IPS-11a (cell line): ENCODE measurements around the gene TMCO4.

Experiments
- H3K4me3 ChIP-seq: one replicate; pipeline ENCODE4 v1.5.1; 2013; ENCODE audit warnings: low read depth, low read length, control low read depth

TMCO4 gene

DNA sequence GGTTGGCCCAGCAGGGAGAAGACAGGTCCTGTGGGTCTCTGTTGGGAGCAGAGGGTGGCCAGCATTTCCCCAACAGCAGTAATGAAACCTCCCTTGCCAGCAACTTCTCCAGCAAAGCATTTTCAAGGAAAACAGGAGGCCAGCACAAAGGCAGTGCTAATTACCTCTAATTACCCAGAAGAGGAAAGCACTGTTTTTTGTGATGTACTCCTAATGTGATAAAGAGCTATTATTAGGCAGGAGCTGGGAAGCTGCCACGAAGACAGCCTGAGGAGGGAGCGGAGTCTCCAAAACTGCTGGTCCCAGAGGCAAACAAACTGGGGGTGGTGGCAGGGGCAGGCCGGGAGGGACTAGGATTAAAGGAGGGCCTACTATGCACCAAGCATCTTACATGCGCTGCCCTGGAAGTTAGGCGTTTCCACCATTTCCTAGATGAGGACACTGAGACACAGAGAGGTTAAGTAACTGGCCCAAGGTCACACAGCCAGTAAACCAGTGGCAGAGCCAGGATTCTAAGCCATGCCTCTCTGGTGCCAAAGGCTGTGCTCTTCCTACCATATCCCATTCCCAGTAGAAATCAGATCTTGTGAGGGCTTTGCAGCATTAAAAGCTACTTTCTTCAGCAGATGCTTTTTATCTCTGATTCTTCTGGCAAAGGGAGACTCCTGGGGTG, 110.5 kb downstream of the TMCO4 start:
- H3K4me3 ChIP-seq, result no peak overlapping the region

DNA sequence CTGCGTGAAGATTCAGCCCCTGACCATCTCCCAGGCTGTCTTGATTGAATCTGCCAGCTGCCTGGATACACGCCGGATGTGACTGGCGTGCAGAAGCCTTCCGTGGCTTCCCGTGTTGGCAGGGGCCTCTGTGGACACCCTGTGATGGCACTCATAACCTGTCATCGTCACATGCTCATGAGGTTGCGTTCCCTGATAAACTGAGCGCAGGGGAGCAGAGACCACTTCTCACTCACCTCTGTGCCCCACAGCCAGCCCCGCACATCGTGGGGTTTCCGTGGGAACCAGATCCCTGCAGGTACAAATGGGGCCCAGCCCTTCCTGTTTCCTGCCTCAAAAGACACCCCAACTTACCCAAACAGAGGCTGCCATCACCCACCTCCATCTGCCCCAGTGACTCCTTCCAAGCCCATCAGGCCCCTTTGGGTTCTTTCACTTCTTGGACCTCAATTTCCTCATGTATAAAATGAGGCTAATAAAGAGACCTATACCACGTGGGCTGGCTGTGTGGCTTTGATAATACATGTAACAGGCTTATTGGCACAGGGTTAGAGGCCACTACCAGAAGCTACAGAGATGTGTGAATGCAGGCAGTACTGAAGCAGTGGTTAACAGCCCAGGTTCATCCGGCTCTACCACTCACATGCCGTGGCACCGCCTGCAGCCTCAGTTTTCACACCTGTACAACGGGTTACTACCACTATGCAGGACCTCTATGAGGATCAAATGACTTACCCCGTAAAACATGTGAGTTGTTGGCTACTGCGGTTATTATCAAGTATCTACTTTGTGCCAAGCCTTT, 111.5 kb downstream of the TMCO4 start:
- no peak overlapping the region for H3K4me3 ChIP-seq

DNA sequence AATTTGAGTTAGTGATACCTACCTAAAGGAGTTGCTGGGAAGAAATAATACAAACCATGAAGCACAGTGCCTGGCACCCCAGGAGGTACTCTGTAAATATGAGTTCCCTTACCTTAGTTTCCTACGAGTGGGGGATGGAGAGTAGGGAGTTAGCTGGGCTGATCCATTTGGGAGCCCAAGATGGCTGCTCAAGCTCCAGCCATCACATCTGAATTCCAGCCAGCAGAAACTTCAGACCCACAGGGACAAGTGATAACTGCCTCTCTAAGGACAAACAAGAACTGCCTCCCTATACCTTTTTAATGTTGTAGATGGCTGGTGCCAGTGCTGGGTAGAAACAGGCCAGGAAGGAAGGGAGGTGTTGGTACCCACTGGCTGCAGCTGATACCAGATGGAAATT, 112.3 kb downstream of the TMCO4 start:
- no peak overlapping the region for H3K4me3 ChIP-seq

DNA sequence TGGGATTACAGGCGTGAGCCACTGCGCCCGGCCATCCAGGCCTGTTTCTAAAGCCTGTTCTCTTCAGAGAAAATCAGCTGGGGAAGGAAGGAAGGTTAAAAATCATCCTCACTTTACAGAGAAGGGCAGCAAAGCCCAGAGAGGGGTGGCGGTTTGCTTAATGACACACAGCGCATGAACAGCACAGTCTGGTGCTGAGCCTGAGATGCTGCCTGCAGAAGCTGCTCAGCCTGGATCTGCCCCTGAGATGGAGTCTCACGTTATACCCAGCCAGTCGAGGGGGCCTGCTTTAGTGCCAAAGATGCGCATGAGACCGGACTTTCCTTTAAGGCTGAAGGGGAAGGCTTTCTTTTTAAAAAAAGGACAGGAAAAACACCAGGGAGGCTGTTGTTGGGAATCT, 113.7 kb downstream of the TMCO4 start:
- no peak overlapping the region for H3K4me3 ChIP-seq

DNA sequence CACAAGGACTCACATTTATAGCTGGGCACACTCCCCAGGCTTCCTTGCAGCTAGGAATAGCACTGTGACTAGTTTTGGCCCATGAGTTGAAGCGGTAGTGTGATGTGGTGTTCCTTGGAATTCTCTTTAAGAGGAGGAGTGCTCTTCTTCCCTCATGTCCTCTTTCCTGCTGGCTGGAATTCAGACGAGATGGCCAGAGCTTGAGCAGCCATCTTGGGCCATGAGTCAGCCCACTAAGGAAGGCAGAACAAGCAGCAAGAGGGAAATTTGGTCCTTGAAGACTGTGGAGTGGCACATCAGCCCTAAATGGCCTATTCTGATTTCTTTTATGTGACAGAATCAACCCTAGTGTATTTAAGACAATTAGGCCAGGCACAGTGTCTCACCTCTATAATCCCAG, 115.0 kb downstream of the TMCO4 start:
- H3K4me3 ChIP-seq, result no peak overlapping the region

DNA sequence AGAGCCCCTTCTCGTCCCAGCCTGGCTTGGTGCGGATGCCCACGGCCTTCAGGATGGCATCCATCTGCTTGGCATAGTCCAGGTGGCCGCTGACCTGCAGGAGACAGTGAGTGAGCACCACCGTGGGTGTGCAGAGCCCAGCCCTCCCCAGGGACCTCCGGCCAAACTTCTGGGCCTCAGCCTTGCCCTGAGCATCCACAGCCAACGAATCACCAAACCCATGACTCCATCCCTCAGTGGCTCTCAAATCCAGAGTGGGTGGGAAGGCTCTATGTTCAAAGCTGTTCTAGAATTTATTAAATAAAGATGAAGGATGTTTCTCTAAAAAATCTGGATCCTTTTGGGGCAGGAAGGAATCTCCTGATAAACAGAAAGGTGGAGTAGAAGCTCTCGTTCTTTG, 116.4 kb downstream of the TMCO4 start:
- H3K4me3 ChIP-seq, result no peak overlapping the region

DNA sequence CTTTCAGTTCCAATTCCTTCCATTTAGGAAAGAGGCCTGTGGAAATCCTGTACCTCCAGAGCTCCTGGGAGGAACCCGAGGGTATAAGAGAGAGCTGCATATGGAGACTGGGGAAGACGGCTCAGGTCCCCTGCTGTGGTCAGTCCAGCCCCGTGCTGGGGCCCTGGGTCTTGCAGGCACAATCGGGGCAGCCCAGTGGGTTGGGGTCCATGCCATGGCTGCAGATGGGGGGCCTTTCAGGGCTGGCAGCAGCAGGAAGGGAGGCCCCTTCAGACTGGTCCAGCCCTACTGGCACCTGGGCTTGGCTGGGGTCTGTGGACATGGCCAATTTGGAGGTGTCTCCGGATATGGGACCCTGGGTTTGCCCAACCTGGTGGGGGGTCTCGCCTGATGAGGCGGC, 116.8 kb downstream of the TMCO4 start:
- no peak overlapping the region for H3K4me3 ChIP-seq

DNA sequence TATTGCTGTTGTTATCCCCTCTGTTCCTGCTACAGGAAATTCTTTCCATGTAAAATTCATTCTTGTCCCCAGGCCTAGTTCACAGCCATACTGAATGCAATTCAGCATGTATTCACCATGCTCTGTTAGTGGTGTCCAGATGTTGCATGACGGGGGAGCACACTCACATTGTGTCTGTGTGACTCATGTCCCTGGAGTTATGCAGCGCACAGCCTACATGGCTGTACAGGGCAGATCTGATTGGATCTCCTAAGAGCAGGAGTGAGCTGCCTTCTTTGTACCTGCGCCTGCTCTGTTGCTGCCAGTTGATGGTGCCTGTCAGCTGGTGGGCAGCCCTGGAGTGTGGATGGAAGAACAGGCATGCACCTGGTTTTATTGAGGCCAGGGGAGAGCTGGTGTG, 117.5 kb downstream of the TMCO4 start:
- H3K4me3 ChIP-seq, result no peak overlapping the region

DNA sequence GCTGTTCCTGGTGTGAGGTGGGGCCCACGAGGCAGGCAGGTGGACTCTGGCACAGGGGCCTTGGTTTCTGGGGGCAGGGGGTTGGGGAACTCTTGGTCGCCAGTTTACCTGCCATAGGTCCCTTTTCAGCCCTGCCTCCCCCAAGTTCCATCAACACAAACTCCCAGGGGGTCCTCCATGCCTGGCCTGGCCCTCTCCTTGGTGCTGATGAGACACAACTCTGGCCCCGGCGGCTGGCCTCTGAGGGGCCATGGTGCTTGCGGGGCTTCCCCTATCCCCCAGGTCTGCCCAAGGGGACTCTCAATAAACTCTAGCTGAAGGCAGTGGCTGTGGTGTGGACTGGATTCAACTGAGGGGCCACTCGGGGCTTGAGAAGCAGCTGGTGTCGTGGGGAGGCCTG, 119.1 kb downstream of the TMCO4 start:
- H3K4me3 ChIP-seq, result no peak overlapping the region

DNA sequence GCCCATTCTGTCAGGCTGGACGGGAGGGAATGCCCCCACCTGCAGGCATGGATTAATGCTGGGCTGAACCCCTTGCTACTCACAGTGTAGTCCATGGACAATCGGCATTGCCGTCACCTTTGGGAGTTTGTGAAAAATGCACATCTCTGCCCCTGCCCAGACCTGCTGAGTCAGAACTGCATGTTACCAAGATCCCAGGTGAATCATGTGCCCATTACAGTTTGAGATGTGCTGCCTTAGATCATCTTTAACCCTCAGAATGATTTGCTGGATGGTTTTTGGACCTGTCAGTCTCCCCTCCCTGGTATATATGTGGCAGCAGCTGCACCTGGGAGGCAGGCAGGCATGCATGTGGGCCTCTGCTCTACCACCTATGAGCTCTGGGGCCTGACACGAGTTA, 120.0 kb downstream of the TMCO4 start:
- no peak overlapping the region for H3K4me3 ChIP-seq

DNA sequence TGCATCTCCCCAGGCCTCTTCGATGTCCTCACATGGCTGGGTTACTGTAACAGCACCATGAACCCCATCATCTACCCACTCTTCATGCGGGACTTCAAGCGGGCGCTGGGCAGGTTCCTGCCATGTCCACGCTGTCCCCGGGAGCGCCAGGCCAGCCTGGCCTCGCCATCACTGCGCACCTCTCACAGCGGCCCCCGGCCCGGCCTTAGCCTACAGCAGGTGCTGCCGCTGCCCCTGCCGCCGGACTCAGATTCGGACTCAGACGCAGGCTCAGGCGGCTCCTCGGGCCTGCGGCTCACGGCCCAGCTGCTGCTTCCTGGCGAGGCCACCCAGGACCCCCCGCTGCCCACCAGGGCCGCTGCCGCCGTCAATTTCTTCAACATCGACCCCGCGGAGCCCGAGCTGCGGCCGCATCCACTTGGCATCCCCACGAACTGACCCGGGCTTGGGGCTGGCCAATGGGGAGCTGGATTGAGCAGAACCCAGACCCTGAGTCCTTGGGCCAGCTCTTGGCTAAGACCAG, 120.7 kb downstream of the TMCO4 start:
- no peak overlapping the region for H3K4me3 ChIP-seq

DNA sequence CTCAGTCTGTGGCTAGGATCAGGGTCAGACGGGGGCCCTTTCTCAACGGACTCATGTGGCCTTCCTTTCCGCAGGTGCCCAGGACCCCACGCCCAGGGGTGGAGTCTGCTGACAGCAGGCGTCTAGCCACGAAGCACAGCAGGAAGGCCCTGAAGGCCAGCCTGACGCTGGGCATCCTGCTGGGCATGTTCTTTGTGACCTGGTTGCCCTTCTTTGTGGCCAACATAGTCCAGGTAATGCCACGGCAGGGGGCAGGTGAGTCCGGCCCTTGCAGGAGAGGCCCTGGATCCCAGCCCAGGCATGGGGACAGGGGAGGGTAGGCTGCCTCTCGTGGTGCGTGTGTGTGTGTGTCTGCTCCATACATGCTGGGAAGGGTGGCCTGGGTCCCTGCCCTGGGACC, 121.2 kb downstream of the TMCO4 start:
- no peak overlapping the region for H3K4me3 ChIP-seq

DNA sequence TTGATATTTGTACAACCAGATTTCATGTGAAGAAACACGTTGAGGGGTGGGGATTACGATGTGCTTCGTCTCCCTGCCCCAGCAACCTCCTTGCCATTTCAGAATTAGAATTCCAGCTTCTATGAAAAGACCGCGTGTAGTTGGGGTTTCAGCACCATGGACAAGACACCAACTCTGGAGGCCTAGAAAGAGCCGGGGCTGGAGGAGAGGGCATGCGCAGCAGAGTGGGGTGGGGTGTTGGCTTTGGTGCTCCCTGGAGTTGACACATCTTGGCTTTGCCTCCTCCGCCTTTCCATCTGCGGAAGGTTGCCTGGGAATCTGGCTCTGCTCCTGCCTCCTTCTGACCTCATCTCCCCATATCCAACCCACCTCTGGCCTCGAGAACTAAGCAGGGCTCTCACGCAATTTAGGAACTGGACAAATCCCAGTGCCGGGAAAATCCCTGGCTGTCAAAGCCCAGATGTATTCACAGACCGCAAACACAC, 123.2 kb downstream of the TMCO4 start:
- no peak overlapping the region for H3K4me3 ChIP-seq

DNA sequence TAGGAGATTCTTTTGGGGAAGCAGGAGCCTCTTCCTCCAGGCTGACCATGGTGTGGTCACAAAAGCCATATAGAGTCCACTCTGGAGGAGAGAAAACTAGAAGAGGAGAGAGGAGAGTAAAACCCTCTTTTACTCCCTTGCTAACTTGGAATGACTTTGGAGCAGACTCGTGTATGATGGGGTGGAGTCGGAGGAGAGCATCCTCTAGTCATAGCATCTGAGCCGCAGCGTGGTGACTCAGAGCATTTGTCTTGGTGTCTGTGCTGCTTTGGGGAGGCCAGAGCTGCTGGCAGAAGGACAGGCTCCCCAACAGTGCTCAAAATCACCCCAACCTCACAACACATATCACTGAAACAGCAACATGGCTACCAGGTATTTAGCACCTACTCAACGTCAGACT, 123.9 kb downstream of the TMCO4 start:
- no peak overlapping the region for H3K4me3 ChIP-seq

DNA sequence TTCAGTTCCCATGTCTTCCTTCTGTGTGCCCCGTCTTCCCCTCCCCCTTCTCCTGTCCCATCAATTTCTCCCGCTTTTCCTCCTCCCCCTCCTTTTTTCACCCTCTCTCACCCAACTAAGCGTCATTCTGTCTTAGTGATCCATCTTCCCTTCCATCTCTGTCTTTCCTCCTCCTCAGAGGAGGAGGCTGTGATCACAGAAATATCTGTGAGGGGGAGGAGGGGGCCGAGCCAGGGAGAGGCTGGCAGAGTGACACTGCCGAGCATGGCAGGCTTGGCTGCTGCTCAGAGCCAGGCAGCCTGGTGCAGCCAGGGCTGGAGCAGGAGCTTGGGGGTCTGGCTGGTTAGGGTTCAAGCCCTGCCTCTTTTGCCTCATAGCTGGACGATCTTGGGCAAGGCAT, 127.5 kb downstream of the TMCO4 start:
- no peak overlapping the region for H3K4me3 ChIP-seq

DNA sequence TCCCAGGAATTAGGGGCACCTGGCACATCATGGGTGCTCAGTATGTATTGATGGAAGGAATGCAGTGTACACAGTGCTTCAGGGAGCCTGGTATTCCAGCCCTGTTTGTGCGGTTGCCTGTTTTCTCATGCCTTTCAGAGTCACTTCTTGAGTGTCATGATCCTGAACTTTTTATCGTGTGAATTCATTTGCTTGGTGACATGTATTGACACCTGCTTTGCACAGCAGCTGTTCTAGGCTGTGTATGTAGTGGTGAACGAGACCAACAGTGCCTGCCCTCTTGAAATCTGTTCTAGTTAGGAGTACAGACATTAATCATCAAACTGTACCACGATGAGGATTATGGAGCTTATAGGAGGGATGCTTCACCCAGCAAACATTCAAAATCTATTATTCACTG, 128.9 kb downstream of the TMCO4 start:
- H3K4me3 ChIP-seq, result no peak overlapping the region

DNA sequence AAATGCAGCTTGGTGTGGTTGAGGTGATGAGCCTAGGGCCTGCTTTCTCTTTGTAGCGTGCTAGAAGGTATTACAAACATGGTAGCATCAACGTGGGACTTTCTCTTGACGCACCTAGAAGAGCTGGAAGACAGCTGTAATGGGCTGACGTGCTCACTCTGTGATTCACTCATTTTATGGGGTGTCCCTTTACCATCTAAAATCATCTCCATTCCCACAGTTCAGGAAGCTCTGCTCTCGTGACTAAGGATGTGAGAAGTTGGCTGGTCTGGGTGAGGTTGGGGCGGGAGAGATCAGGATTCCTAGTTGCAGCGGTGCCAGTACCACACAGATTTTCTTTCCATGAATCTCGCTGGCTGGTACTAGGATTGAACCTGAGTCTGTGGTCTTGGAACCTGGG, 130.8 kb downstream of the TMCO4 start:
- no peak overlapping the region for H3K4me3 ChIP-seq

DNA sequence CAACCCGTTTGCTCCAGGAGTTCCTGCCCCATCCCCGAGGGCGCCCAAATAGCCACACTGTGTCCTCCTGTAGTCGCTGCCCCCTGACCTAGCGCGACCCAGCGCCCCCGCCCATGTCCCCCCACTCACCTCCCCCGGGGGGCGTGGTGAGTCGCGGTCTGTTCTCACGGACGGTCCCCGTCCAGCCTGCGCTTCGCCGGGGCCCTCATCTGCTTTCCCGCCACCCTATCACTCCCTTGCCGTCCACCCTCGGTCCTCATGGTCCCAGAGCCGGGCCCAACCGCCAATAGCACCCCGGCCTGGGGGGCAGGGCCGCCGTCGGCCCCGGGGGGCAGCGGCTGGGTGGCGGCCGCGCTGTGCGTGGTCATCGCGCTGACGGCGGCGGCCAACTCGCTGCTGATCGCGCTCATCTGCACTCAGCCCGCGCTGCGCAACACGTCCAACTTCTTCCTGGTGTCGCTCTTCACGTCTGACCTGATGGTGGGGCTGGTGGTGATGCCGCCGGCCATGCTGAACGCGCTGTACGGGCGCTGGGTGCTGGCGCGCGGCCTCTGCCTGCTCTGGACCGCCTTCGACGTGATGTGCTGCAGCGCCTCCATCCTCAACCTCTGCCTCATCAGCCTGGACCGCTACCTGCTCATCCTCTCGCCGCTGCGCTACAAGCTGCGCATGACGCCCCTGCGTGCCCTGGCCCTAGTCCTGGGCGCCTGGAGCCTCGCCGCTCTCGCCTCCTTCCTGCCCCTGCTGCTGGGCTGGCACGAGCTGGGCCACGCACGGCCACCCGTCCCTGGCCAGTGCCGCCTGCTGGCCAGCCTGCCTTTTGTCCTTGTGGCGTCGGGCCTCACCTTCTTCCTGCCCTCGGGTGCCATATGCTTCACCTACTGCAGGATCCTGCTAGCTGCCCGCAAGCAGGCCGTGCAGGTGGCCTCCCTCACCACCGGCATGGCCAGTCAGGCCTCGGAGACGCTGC, 133.9 kb downstream of the TMCO4 start:
- peak overlapping the region; percentile 33 for H3K4me3 ChIP-seq

DNA sequence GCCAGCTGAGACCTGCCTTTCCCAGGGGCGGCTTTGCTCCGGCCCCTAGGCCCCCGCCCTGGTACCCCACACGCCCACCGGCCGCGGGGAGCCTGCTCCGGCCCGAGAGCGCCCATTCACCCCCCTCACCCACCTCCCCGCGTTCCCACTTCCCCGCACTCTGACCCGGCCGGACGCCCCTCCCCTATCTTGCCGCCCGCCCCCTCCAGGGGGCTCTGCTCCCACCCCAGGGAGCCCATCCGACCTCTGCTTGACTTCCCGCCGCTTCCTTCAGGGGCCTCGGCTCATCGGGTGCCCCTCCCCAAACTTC, 134.6 kb downstream of the TMCO4 start:
- peak overlapping the region; percentile 33 for H3K4me3 ChIP-seq

DNA sequence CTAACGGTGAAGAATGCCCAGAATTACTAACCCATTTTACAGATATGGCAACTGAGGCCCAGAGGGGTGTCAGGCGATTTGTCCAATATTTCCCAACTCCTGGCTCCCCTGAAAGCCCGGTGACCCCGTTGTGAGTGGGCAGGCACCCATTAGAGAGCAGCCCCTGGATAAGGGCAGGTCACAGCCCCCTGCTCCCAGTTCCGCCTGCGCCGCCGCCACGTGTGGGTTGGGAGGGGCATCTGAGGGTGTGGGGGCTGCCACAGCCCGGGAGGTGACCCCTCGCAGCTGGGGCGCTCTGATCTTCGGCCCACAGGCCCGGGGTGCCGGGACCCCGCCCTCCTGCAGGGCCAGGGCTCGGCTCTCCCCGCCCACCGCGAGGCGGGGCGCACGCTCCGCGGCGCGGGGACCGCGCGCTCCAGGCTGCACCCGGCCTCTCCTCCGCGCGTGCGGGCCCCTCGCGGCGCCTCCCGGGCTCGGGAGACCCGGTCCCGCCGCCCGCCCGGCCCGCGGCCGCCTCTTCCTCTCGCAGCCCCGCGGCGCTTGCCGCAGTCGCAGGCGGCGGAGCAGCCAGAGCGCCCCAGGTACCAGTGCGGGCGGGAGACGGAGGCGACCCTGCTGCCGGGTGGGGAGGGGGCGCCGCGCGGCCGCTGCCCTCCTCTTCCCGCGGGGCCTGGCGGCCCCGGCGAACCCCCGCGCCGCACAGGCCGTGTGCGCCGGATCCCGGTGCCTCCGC, 135.1 kb downstream of the TMCO4 start, which contains the start of gene HTR6:
HTR6 (plus strand) TSS at position 423 of the 733 bp plus-strand sequence. CDS start 879 bp downstream, outside the sequence.
- H3K4me3 ChIP-seq, result peak within 1 kb of the TSS; percentile 33
